SK-N-MC (cell line): ENCODE measurements around the gene AK4.

Experiments
- EZH2 ChIP-seq: fragments of 200-600 bp; sonication (generic); IDR thresholded peaks from one replicate; pipeline ENCODE4 v1.6.1; 2017; ENCODE audit warnings: antibody characterized with exemption
- FOXP2 ChIP-seq: optimal IDR thresholded peaks from 2 replicates; pipeline ENCODE3; 2011; ENCODE audit warnings: mild to moderate bottlenecking, moderate library complexity; ENCODE audit not compliant: insufficient read depth; ENCODE audit errors: extremely low read length, control extremely low read depth
- POLR2AphosphoS5 ChIP-seq: IDR thresholded peaks from 2 replicates; pipeline ENCODE4 v1.6.1; 2012; ENCODE audit warnings: mild to moderate bottlenecking, low read depth, low read length, borderline replicate concordance

DNA sequence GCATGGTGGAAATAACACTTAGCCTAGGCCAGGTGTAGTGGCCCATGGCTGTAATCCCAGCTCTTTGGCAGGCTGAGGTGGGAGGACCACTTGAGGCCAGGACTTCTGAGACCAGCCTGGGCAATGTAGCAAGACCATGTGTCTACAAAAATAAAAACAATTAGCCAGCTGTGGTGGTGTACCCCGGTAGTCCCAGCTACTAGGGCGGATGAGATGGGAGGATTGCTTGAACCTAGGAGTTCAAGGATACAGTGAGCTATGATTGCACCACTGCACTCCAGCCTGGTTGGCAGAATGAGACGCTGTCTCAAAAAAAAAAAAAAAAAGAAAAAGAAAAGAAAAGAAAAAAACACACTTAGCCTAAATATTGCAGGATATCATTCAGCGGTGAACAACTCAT, 20.9 kb downstream of the AK4 start:
- TF ChIP-seq FOXP2 (no peak), POLR2AphosphoS5 (no peak), EZH2 (no peak)
